ENCODE data around the gene NLRP9.

NLRP9 gene

GRCh38 chr19:55703790-55704215 lies 34.4 kb downstream of the NLRP9 start:
- DNase-seq (ENCODE audit: low read depth), result peak; percentile 8

- no peak for DNase-seq (ENCODE audit: low read depth)
Observed at GRCh38 chr19:55702131-55702627, 36.0 kb downstream of the NLRP9 start.

DNA sequence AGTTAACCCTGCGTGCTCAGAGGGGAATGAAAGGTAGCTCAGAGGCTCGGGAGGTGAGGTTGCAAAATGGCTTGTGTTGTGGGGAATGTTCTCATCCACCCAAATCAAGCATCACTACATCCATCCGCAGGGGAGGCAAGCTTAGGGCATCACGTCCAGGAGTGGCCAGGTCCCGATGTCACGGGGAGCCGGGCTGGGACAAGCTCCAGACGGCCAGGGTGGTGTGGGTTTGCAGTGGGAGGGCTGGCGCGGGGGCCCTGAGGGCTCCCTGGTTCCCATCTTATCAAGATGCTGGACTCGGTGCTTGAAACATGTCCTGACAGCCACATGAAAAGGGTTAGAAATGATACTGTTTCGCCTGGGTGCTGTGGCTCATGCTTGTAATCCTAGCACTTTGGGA lies 37.4 kb downstream of the NLRP9 start:
- DNase-seq (ENCODE audit: low read depth), result no peak

DNA sequence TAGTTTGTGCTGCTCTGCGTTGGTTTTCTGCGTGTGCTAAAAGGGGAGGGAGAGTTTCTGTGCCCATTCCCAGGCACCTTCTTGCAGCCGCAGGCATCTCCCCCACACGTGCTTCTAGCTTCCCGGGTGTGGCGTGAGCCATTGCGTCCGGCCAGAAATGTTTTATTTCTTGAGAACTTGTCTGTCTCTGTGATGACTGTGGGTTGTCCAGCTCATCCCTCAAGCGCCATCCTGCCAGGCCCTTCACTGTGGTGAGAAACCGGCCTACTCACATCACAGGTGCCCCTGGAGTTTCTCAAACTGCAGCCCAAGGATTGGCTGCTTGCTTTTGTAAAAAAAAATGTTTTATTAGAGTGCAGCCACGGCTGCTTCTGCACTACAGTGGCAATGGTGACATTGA lies 39.0 kb downstream of the NLRP9 start:
- DNase-seq (ENCODE audit: low read depth), result no peak

DNA sequence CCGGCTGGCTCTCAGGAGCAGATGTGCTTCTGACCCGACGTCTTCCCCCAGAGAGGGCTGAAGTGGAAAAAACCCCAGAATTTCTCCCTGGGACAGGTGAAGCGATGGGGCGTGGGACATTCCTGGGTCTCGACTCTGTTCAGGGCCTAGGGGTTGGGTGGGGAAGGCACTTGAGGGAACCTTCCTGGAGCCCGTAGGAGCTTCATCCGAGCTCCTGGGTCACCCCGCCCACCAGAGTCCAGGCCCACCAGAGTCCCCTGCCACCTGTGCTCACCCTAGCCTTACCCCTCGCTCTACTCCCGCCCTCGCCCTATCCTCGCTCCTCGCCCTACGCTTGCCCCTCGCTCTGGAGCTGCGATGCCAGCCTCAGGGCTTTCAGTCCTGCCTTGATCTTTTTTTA lies 39.9 kb downstream of the NLRP9 start:
- DNase-seq (ENCODE audit: low read depth), result no peak

DNA sequence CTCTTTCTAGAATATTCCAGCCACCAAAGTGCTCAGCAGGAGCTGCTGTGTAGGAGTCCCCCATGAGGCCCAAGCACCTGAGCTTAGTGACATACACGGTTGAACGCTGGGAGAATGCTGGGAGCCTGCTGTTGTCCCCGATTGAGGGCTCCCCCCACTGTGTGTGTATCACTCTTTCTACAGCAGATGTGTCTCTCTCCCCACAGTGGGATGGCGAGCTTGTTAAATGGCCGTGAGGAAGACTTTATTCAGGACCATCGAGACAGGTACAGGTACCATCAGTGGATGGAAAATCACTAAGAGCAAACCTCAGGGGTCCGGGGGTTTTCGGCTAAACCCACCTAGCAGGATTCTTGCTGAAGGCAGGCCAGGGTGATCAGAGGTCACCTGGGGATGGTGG lies 40.5 kb downstream of the NLRP9 start:
- DNase-seq (ENCODE audit: low read depth), result no peak

DNA sequence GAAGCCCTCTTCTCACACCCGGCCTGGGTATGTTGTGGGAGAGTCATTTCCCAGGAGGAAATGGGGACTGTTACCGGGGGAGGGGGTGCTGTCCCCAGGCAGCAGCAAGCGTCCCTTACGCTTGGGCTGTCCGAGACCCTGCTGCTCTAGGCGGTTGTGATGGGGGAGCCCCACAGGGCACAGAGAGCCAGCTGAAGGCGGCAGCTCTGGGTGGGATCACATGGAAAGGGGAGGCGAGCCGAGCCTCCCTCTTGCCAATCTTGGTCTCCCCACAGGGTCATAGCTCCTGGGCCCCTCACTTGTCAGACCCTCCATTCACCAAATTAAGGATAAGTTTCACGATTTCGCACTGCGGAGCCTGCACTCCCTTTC lies 41.1 kb downstream of the NLRP9 start:
- DNase-seq (ENCODE audit: low read depth), result no peak

DNA sequence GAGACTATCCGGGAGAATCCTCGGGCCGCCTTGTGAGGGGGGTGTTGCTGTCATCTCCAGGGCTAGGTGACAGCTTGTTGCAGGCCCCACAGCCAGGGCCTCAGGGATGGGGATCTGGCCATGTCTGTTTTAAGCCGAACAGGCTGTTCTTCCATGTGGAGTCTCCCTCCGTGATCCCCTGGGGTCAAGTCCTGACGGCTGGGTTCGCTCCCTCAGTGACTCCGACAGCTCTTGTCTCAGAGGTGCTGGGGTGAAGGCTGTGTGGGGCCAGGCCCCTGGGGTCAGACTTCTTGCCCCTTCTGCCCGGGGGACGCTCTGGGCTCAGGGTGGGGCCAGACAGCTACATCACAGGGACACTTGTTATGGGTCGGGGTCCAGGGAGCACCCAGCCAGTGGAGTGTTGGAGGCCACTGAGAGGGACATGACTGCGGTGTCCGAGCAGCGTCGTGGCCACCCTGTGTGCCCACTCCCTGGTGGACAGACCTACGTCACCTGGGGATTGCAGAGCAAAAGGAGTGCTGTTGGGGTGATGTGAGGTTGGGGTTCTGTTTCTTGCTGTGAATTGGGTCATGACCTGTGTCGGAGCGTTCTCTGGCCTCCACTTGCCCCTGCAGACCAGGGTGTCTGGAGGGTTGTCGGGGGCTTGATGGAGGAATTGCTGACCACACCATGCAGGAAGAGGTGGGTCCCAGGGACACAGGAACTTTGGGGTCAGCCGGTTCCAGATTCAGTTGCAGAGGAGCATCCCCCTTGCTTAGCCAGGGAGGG lies 41.7 kb downstream of the NLRP9 start:
- no peak for DNase-seq (ENCODE audit: low read depth)

- DNase-seq (ENCODE audit: low read depth), result no peak
Observed at GRCh38 chr19:55695511-55696290, 42.5 kb downstream of the NLRP9 start.

GRCh38 chr19:55694656-55695491 lies 43.3 kb downstream of the NLRP9 start:
- no peak for DNase-seq (ENCODE audit: low read depth)

- no peak for DNase-seq (ENCODE audit: low read depth)
Observed at GRCh38 chr19:55694241-55694655, 44.0 kb downstream of the NLRP9 start.

- no peak for DNase-seq (ENCODE audit: low read depth)
Observed at GRCh38 chr19:55693336-55693974, 44.7 kb downstream of the NLRP9 start.

DNA sequence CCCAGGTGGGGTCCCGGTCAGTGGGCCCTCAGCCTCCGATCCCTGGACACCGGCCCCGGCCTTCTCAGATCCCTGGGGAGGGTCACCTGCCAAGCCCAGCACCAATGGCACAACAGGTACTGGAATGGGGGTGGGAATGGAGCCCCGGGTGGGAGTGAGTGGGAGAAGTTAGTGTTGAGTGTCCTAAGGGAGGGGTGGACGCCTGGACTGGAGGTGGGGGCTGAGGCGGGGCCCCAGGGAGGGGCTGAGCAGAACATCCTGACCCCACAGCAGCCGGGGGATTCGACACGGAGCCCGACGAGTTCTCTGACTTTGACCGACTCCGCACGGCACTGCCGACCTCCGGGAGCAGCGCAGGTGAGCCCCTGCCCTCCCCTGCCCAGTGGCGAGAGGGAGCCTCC lies 45.5 kb downstream of the NLRP9 start:
- no peak for DNase-seq (ENCODE audit: low read depth)

- DNase-seq (ENCODE audit: low read depth), result no peak
Observed at GRCh38 chr19:55691561-55692481, 46.4 kb downstream of the NLRP9 start.

DNA sequence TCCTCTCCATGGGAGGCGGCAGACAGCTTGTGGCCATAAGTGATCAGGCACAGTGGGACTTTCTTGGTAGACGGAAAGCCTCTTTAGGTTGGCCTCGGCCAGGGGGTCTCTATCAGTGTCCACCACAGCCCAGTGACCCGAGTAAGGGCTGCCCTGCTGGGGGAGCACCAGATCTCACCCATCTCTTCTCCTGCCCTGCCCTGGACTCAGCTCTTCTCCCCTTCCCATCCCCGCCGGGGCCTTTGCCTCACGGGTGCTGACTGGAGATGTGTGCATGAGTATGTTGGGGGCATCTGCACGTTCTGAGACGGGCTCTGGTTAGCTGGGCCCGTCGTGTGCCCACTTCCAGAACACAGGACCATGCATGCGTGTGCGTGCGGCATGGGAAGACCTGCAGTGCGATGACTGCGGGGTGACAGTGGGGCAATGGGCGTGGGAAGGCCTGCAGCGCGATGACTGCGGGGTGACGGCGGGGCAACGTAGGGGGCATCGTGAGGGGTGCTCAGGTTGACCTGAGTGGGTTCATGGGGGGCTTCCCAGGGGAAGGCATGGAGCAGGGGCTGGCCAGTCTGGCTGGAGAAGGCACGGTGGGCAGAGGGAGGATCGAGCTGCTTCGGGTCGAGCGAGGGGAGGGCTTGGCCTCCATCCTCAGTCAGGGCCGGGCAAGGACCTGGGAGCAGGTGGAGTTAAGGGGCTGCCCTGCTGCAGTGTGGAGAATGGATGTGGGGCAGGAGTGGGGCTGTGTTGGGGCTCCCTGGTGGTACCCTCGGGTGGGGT lies 47.2 kb downstream of the NLRP9 start:
- no peak for DNase-seq (ENCODE audit: low read depth)

DNA sequence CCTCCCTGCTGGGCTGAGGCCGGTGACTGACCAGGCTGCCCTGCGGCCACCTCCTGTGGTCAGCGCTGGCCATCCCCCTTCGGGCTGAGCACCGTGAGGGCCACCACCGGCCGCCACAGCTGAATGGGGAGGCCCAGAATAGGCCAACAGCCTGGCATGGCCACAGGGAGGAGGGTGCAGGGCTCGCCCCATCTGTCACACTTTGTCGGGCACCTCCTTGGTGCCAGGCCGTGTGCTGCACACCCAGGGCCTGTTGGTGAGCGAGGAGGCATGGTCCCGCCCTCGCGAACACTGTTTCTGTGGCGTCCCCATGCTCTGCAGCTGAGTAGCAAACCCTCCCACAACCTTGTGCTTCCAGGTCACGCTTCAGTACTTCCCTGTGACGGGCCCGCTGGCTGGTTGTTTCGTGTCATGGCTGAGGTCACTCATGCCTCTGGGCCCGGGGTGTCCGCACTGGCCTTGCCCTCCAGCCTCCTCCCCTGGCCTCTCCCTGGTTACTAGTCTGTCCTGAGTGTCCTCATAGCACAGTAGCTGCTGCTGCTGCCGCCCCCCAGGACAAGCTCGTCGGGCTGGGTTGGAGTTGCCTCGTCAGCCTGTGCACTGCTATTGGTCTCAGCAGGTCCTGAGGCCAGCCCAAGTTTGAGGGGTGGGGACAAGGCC lies 48.0 kb downstream of the NLRP9 start:
- DNase-seq (ENCODE audit: low read depth), result no peak

- DNase-seq (ENCODE audit: low read depth), result no peak
Observed at GRCh38 chr19:55689411-55690108, 48.6 kb downstream of the NLRP9 start.

GRCh38 chr19:55688422-55689218 lies 49.6 kb downstream of the NLRP9 start:
- no peak for DNase-seq (ENCODE audit: low read depth)

All from stimulated activated CD8-positive, alpha-beta memory T cell treated with anti-CD3 and anti-CD28 coated beads, Interleukin-12 subunit alpha, Interleukin-12 subunit beta, amount 100 ng/mL, for 1 hour (primary cell).